LNCAP (cell line): ENCODE results near the gene WAPL.

ENCODE experiments used
- TF ChIP-seq, protein P1 (sequence below): fragments of 450-650 bp; IDR thresholded peaks from 2 replicates; pipeline ENCODE4 v1.5.1; 2017; ENCODE audit warnings: mild to moderate bottlenecking

WAPL gene

DNA sequence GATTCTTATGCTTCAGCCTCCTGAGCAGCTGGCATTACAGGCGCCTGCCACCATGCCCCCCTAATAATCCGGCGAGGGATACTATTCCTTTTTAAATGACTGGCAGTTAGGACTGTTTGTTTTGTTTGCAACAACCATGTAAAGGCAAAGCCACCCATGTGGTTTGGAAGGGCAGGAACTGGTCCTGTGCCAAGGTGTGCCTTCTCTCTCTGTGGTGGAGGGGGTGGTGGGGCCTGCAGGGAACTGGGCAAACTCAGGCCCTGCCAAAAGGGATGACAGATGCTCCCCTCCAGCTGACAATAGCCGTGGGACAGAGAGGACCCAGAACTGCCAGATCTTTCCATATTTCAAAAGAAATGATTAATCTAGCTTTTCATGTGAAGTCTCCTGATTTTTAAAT lies 23.5 kb upstream of the WAPL start:
- TF ChIP-seq, protein P1, sequence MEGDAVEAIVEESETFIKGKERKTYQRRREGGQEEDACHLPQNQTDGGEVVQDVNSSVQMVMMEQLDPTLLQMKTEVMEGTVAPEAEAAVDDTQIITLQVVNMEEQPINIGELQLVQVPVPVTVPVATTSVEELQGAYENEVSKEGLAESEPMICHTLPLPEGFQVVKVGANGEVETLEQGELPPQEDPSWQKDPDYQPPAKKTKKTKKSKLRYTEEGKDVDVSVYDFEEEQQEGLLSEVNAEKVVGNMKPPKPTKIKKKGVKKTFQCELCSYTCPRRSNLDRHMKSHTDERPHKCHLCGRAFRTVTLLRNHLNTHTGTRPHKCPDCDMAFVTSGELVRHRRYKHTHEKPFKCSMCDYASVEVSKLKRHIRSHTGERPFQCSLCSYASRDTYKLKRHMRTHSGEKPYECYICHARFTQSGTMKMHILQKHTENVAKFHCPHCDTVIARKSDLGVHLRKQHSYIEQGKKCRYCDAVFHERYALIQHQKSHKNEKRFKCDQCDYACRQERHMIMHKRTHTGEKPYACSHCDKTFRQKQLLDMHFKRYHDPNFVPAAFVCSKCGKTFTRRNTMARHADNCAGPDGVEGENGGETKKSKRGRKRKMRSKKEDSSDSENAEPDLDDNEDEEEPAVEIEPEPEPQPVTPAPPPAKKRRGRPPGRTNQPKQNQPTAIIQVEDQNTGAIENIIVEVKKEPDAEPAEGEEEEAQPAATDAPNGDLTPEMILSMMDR: no peak

DNA sequence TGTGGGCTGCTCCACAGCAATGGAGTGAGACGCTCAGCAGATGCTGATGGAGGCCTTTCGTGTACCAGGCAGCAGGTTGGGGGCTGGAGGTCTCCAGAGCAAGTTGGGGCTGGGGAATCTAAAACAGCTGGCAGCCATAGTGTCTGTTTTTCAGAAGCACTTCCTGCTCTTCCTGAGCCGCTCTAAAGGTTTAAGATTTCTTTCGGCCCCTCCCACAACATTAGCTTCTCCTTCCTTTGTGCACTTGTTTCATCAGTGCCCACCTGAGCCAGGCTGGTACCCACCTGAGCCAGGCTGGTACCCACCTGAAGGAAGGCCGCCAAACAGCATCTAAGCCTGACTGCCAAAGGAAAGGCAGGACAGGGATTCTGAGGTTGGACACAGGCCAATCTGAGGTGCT lies 18.4 kb upstream of the WAPL start:
- TF ChIP-seq, protein P1: no peak

DNA sequence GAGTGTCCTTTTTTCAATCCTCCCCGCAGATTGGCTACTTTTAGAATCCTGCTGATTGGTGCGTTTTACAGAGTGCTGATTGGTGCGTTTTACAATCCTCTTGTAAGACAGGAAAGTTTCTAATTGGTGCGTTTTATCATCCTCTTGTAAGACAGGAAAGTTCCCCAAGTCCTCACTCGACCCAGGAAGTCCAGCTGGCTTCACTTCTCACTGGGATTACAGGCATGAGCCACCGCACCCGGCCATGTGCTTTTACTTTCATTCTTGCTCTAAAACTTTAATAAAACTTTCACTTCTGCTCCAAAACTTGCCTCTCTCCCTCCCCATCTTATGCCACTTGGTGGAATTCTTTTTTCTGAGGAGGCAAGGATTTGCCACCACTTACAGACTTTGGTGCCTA lies 17.0 kb upstream of the WAPL start:
- TF ChIP-seq, protein P1: no peak

DNA sequence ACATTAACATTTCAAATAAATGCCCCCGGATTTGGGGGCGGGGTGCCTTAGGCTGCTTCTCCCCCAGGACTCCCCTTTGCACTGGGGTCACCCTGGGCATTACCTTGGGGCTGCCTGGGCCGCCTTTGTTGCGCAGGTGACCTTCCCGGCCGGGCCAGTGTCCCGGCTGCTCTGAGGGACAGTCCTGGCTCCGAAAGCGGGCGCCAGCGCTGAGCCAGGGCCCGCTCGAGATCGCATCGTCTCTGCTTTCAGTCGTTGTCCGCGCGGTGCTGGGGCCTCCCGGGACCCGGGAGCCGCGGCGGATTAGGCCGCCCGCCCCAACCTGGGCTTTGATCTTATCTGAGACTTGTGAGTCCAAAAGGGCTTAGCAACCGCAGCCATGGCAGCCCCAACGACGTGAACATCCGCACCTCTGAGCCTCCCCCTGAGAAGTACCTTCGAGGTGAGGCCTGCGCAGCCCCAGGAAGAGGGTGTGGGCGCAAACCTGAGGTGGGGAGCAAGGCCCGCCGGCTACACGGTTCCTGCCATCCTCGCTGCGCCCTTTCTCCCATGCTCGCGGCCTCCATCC lies 14.8 kb upstream of the WAPL start:
- TF ChIP-seq, protein P1: no peak

DNA sequence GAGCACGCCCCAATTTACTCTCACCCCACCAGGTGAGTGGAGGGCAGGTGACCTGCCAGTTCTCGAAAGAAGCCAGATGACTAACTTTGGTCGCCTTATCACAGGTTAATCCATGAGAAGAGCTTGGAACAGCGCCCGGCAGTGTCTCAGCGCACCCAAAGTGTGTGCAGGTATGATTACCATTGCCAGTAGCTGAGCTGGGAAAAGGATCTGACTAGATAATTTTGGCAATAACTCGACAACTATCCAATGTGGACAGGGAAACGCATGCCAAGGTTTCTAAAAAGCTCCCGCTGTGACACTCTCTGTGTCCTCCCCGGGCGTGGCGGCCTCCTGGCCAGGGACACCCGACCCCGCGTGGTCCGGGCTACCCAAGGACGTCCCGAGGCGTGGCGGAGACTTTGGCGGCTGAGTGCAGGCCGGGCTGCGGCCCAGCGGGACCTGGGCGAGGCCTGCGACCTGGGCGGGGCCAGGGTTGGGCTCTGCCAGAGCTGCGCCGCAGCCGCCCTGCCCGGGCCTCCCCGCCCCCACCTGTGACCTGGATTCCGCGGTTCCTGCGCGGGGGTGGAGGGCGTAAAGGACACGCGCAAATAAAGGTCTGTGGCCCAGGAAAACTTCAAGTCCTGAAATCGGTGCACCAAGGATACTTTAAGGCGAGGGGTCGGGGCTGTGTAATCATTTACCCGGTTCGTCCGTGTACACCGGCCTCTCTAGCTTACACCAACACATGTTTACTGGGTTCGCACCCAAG lies 13.7 kb upstream of the WAPL start:
- TF ChIP-seq, protein P1: no peak

DNA sequence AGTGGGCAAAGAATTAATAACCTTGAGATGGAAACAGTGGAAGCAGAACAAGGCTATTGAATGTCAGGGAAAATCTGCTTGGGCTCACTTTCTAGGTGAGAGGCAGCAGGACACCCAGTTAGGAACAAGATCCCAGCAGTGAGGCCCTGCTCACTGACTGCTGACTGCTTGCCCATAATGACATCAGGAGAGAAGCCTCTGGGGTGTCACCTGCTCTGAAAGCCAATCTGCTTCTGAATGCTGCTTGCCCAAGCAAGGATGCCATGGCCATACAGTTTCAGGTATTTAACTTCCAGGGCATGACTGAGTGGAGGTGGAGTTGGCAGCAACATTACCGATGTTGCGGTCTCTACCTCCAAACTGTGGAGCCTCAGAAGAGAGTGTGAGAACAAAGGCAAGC lies 11.7 kb upstream of the WAPL start:
- TF ChIP-seq, protein P1: no peak

DNA sequence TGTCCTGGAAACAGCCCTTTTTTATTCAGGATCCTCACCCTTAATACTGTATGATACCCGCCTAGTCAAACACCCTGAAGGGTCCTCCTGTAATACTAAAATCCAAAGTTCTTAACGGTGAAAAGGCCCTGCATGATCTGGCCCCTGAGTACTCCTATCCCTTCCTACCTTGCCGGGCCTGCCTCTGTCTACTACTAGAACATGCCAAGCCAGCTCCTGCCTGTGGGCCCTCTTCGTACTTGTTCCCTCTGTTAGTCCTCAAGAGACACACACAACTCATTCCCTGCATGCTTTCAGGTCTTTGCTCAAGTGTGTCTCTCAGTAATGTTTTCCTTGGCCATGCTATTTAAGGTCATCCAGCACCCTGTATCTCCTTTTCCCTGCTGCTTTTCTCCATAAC lies 5.0 kb upstream of the WAPL start:
- TF ChIP-seq, protein P1: no peak
